HG02588 (cell line): ENCODE measurements around the gene ASCC2.
"Not testable (repeated sequence)": the region's sequence is repeated elsewhere in the genome, so short reads cannot be mapped to it uniquely, and the experiment has no call there.

Experiments
- ATAC-seq: cut with Tn5 transposase; IDR thresholded peaks from one replicate; pipeline ENCODE4 v1.9.1; 2021; ENCODE audit warnings: mild to moderate bottlenecking, moderate library complexity; ENCODE audit not compliant: unreplicated experiment

Gene ASCC2

DNA sequence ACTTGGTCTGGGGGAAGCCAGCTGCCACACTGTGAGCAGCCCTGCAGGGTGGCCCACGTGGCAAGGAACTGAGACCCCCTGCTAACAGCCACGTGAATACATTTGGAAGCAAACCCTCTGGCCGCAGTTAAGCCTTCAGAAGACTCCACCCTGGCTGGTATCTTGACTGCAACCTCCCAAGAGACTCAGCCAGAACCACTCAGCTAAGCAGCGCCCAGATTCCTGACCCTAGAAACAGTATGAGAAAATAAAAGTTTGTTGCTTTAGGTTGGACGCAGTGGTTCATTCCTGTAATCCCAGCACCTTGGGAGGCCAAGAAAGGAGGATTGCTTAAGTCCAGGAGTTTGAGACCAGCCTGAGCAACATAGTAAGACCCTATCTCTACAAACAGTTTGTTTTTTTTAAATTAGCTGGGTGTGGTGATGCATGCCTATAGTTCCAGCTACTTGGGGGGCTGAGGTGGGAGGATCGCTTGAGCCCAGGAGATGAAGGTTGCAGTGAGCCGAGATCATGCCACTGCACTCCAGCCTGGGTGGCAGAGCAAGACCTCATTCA lies 79.9 kb downstream of the ASCC2 start:
- no peak for ATAC-seq

DNA sequence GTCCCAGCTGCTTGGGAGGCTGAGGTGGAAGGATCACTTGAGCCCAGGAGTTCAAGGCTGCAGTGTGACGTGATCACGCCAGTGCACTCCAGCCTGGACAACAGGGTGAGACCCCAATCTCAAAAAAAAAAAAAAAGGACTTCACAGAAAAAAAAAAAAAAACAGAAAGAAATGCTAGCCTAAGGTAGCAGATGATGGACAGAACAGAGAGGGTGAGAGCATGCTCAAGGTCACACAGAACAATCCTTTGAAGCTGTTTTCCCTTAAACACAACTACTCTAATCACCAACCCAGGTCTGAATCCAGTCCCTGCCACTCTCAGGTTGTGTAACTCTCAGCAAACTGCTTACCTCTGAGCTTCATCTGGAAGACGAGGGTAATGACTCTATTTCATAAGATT lies 81.0 kb downstream of the ASCC2 start:
- no peak for ATAC-seq

DNA sequence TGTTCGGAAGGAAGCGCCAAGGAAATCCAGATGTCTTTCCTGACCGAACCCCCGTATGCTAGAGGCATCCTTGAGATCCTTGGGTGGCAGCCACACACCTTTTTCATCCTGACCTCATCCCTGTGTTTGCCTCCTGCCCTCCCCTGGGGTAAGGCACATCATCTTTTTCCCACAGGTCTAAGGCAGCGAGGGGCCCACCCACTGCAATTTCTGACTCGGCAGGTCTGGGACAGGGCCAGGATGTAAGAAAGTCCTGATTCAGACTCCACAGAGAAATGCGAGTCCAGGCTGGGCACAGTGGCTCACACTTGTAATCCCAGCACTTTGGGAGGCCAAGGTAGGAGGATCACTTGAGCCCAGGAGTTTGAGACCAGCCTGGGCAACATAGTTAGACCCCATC lies 81.7 kb downstream of the ASCC2 start:
- no peak for ATAC-seq

DNA sequence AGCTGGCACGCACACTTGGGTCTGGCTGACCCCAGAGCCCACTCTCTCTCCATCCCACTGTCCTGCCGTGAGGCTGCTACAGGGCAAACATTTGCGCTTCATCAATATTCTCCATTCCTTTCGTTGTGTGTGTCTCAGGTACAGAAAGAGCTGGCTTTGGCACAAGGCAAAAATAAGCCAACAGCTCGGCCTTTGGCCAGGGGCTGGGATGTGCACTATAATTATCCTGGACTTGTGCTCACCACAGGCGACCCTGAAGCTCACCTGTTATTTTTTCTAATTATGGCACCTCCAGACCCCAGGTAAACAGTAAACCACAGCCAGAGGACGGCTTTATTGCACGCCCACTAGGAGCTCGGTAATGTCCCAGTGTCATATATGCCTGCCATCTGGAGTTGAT lies 82.2 kb downstream of the ASCC2 start:
- no peak for ATAC-seq

DNA sequence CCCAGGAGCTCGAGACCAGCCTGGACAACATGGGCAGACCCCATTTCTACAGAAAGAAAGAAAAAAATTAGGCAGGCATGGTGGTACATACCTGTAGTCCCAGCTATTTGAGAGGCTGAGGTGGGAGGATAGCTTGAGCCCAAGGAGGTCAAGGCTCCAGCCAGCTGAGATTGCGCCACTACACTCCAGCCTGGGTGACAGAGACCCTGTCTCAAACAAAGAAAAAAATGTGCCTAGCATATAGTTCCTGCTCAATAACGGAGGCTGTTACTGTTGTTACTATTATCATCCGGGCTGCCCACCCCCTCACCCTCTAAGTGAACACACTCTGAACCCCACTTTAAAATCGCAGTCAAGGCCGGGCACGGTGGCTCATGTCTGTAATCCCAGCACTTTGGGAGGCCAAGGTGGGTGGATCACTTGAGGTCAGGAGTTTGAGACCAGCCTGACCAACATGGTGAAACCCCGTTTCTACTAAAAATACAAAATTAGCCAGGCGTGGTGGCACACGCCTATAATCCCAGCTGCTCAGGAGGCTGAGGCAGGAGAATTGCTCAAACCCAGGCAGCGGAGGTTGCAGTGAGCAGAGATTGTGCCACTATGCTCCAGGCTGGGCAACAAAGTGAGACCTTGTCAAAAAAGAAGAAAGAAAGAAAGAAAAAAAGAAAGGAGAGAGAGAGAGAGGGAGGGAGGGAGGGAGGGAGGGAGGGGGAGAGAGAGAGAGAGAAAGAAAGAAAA lies 83.2 kb downstream of the ASCC2 start:
- not testable (repeated sequence) for ATAC-seq

DNA sequence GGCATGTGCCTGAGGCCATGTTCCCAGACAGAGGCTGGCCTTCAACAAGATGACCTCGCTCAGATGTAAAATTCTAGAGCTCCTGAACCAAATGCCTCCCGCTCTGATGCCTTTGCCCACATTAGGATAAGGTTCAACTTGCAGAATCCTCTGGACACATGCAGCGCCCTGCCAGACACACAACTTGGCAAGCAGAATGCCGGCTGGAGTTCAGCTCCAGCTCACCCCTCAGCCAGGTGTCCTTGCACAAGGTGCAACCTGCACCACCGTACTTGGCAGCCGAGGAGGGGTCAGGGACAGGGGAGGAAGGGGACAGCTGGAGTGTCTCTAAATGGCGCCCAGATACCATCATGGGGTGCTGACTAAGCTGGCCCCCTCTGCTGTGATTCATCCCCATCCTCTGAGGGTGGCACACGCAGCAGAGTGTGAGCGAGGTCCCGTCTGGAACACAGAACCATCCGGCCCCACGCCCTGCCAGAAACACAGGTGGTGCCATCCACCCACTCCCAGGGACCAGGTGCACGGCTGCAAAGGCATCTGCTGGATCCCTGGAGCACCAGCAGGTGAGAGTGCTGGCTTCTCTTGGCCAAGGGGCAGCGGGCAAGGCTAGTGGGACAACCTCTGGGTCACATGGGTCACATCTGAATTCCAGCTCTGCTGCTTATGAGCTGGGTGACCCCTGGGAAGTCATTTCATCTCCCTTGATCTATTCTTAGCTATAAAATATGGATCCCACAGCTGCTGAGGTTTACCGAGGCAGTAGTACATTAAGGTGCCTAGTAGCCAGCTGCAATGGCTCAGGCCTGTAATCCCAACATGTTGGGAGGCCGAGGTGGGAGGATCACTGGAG lies 84.0 kb downstream of the ASCC2 start:
- no peak for ATAC-seq

DNA sequence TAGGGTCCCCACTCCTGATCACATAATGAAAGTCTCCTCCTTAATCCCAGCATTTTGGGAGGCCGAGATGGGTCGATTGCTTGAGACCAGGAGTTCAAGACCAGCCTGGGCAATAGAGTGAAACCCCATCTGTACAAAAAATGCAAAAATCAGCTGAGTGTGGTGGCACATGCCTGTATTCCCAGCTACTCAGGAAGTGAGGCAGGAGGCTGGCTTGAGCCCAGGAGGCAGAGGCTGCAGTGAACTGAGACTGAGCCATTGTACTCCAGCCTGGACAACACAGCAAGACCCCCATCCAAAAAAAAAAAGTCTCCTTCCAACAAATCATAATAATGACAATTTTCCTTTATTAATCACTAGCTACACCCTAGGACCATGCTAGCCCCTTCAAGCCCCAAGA lies 86.4 kb downstream of the ASCC2 start:
- no peak for ATAC-seq

DNA sequence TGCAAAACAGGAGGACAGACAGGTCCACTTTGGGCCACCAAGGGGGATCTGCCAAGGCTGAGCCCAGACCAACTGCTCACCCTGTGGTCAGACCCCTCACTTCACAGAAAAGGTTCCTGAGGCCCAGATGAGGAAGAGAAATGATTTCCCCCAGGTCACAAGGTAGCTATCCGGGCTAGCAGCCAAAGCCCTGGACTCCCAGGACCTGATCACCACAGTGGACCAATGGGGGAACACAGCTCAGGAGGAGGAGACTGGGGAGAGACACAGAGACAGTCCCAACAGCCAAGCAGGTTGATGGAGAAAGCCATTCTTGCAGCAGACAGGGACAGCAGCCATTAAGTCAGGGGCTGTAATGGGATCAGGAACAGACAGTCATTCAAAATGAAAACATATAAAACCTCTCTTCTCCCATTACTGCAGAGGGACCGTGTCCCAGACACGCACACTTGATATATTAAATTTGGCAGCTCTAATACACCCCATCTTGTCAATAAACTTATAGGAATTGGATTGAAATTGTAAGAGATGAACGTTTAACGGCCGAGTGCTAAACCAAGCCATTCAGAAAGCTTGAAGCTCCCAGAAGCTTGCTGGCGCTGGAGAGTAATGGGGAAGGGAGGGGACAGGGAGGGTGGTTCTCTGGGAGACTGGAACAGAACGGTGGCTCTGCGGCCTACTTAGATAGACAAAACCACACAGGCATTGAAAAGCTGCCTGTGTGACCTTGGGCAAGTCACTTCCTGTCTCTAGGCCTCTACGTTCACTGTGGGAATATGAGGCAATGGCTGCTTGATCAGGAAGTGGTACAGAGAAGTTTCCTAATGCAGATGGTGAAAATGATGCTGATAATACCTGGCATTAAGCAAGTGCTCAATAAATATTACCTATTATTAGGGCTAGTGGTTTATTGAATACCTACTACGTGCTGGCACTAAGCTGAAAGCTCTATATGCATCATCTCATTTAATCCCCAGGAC lies 87.2 kb downstream of the ASCC2 start:
- no peak for ATAC-seq

DNA sequence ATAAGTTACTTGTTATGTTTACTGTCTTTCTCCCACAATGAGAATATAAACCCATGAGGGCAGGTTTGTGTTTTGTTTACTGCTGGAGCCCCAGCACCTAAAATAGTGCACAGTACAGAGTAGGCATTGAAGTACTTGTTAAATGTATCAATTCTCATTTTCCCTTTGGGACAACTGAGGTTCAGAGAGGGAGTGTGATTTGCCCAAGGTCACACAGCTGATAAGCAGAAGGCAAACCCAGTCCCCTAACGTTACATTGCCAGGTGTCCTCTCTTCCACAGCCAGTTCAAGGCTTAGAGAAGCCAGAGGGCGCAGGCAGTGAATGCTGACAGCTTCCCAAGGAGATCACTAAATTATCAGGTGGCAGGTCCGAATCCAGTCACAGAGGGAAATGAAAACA lies 88.0 kb downstream of the ASCC2 start:
- ATAC-seq = no peak

DNA sequence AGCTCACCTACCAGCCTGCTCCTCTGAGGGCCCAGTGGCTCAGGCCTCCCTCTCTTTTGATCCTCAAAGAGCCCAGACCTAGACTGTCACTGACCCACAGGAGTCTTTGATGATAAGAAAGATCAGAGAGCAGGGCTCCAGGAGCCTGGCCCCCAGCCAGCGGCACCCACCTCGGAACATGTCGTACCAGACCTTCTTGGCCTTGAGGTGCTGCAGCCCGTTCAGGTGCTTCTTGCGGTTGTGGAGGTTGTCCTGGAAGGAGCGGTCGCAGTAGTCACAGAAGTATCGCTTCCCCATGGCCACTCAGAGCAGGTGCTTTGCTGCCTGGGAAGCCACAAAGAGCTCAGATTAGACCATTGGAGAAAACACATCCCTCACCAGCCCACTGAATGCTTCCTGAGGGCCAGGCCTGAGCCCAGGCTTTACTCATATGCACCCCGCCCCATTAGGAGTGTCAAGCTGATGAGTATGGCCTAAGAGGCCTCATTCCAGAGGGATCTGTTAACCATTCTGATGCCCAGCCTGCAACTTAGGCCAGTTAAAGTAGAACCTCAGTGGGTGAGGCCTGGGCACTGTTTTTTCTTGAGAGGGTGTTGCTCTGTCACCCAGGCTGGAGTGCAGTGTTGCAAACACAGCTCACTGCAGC lies 89.7 kb downstream of the ASCC2 start:
- ATAC-seq = no peak

DNA sequence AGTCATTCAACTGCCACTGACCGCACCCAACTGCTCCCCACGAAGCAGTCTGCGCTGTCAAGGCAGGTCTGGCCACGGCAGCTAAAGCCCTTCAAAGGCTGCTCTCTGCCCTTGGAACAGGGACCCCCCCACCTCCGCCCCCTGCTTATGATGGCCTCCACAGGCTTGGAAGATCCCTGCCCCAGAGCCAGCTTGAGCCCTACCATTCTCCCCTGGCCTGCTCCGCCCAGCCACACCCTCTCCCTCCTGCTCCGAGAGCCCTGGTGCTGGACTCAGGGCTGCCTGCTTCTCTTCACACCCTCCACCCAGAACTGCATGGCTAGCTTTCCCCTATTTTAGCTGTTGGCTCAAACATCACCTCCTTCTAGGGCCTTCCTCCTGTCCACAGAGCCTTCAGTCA lies 90.2 kb downstream of the ASCC2 start:
- ATAC-seq = no peak

DNA sequence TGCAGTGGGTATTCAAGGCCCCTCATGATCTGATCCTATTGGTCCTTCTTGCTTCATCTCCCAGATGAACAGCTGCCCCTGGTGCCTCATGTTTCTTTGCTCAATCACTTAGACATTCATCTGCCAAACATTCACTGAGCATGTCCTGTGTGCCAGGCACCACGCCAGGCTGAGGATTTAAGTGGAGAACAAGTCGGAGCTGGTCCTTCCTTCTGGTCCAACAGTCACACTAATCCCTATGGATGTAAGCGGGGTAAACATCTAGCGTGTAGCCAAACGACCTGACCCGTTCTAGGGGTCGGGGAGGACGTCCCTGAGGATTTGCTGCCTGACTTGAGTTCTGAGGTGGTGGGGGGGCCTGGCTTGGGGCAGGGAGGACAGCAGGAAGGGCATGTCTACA lies 93.2 kb downstream of the ASCC2 start:
- ATAC-seq = no peak

DNA sequence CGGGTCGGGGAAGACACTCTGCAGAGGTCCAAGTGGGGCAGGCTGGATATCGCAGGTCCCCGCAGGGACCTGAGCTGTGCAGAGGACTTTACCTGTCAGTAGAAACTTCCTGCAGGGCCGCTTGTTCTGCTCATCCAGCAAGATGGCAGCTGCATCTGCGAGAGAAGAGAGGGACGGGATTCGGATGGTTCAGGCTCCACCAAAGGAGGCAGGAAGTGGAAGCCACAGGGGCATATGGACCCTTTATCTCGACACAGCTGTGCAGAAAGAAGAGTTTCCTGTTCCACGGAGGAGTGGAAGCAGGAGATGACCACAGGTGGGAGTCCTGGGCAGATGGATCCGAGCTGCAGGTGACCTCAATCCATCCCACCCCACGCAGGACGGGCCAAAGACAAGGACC lies 95.7 kb downstream of the ASCC2 start:
- ATAC-seq = no peak

DNA sequence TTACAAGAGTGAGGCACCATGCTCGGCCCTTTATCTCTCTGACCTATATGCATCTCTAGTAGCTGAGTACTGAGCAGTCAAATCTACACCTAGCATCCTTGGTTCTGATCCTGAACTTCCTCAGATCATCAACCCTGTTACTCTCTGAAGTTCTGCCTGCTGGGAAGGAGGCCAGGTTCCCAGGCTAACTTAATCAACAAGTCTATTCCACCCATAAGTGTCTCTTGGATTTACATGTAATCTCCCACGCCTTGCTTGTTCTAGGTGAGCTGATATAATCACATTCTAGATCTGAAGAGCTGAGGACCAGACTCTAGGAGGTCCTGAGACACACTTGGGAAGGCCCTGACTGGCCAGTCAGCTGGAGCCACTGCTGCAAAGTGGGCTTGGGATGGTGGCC lies 96.1 kb downstream of the ASCC2 start:
- ATAC-seq = no peak

DNA sequence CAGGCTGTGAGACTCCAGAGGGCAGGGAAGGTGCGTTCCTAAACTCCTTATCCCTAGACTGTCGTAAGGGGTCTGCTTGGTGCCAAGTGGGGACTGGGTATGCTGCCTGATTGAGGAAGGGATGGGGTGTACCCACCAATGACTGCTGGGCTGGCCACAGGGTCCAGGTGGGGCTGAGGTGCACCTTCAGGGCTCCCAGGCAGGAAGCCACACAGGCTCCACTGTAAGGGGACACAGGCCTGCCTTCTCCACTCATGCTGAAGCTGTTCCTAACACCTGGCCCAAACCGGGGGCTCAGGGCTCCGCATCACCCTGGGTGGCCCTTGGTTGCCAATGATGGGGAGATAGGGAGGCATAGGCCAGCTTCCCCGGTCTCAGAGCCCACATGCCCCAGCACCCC lies 97.9 kb downstream of the ASCC2 start:
- no peak for ATAC-seq

DNA sequence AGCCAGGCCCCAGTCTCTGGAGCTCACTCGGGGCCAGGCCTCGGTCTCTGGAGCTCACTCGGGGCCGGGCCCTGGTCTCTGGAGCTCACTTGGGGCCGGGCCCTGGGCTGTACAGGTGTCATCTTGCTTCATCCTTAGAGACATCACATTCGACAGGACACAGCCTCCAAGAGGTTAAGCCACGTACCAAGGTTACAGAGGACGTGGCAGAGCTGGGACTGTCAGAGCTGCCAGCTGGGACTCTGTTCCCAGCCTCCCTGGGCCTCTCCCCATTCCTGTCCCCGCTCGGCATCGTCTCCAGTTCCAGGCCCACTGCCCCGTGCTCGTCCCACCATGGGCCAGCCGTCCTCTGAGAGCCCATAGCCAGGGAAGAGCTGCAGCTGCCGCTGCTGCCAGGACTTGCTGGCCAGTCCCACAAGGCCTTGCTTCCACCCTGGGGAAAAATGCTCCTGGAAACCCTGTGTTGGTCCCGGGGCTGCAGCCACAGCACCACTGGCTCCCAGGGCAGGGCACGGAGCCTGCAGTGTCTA lies 98.7 kb downstream of the ASCC2 start:
- no peak for ATAC-seq
